CD14-positive monocyte (primary cell): ENCODE results near the gene FEZ2. TPM values are rescaled to one million over a fixed set of nuclear protein-coding genes. Genes with fewer than 3 reads are reported as not detected.

Source experiments
- DNase-seq, 3 donors: peaks; one replicate each; pipeline ENCODE4 v3.0.0-alpha.2; 2011 to 2022
- H2AFZ ChIP-seq: 2 replicates; pipeline ENCODE4 v1.6.0; 2012; ENCODE audit warnings: mild to moderate bottlenecking, low read depth, low read length, inconsistent platforms; ENCODE audit not compliant: insufficient read depth, poor library complexity, severe bottlenecking
- H3K27ac ChIP-seq, 2 donors: 1 replicate in 1 of 2; 2 replicates in 1 of 2; pipeline ENCODE4 v1.5.1; 2012 to 2013; ENCODE audit warnings: low read length in 2 of 2, control low read depth in 1 of 2, inconsistent platforms in 1 of 2, low read depth in 1 of 2, mild to moderate bottlenecking in 1 of 2
- H3K27me3 ChIP-seq, 2 donors: one replicate each; pipeline versions ENCODE4 v1.6.0 to v1.6.1; 2011 to 2013; ENCODE audit warnings: low read length in 2 of 2; ENCODE audit not compliant: control insufficient read depth in 2 of 2, insufficient read depth in 2 of 2
- H3K36me3 ChIP-seq, 2 donors: replicated peaks in 1 of 2; 1 replicate in 1 of 2; 2 replicates in 1 of 2; pipeline versions ENCODE4 v1.5.1 to v1.6.1; 2012 to 2013; ENCODE audit warnings: low read length in 2 of 2, control low read depth in 1 of 2, inconsistent platforms in 1 of 2, mild to moderate bottlenecking in 1 of 2; ENCODE audit not compliant: insufficient read depth in 2 of 2, control insufficient read depth in 1 of 2
- H3K4me1 ChIP-seq, 2 donors: 1 replicate in 1 of 2; 2 replicates in 1 of 2; pipeline versions ENCODE4 v1.5.1 to v1.6.1; 2012 to 2013; ENCODE audit warnings: low read length in 2 of 2, control low read depth in 1 of 2, inconsistent platforms in 1 of 2, mild to moderate bottlenecking in 1 of 2, moderate library complexity in 1 of 2; ENCODE audit not compliant: insufficient read depth in 2 of 2, control insufficient read depth in 1 of 2
- H3K4me2 ChIP-seq: replicated peaks from 2 replicates; pipeline ENCODE3; 2012; ENCODE audit warnings: low read length, moderate library complexity, mild to moderate bottlenecking; ENCODE audit not compliant: poor library complexity, severe bottlenecking; ENCODE audit errors: extremely low read depth
- H3K4me3 ChIP-seq, 3 experiments: fragments of 200-600 bp in 1 of 3; sonication (generic) in 1 of 3; replicated peaks in 1 of 3; 1 replicate in 2 of 3; 2 replicates in 1 of 3; pipeline ENCODE4 v1.5.1; 2011 to 2013; ENCODE audit warnings: low read length in 3 of 3, mild to moderate bottlenecking in 3 of 3, control low read depth in 2 of 3, low read depth in 2 of 3, inconsistent platforms in 1 of 3, moderate library complexity in 1 of 3
- H3K79me2 ChIP-seq: 2 replicates; pipeline ENCODE4 v1.6.0; 2012; ENCODE audit warnings: mild to moderate bottlenecking, control low read depth, inconsistent platforms, low read length, moderate library complexity; ENCODE audit not compliant: insufficient read depth
- H3K9ac ChIP-seq: 2 replicates; pipeline ENCODE4 v1.6.0; 2017; ENCODE audit warnings: low read length, mild to moderate bottlenecking; ENCODE audit not compliant: insufficient read depth, poor library complexity, severe bottlenecking
- H3K9me3 ChIP-seq, 2 donors: replicated peaks in 1 of 2; 1 replicate in 1 of 2; 2 replicates in 1 of 2; pipeline versions ENCODE4 v1.5.1 to v1.6.1; 2012 to 2013; ENCODE audit warnings: low read length in 2 of 2, control low read depth in 1 of 2; ENCODE audit not compliant: control insufficient read depth in 1 of 2, insufficient read depth in 1 of 2
- H4K20me1 ChIP-seq: 2 replicates; pipeline ENCODE4 v1.6.0; 2012; ENCODE audit warnings: mild to moderate bottlenecking, low read length, control low read depth, moderate library complexity; ENCODE audit not compliant: insufficient read depth
- H3K27ac Mint-ChIP-seq, 7 donors: one replicate each; pipeline ENCODE4 v1.8.0; 2020; ENCODE audit warnings: mild to moderate bottlenecking in 7 of 7, mixed read lengths in 7 of 7, moderate library complexity in 6 of 7, inconsistent platforms in 2 of 7
- H3K27me3 Mint-ChIP-seq, 3 donors: one replicate each; pipeline ENCODE4 v1.8.0; 2021 to 2022; ENCODE audit warnings: low read depth in 3 of 3, mild to moderate bottlenecking in 3 of 3, mixed read lengths in 3 of 3, moderate library complexity in 3 of 3, inconsistent platforms in 1 of 3
- H3K36me3 Mint-ChIP-seq, 2 donors: one replicate each; pipeline ENCODE4 v1.8.0; 2020; ENCODE audit warnings: mixed read lengths in 2 of 2, inconsistent platforms in 1 of 2, mild to moderate bottlenecking in 1 of 2
- H3K4me1 Mint-ChIP-seq: one replicate; pipeline ENCODE4 v1.8.0; 2020; ENCODE audit warnings: mild to moderate bottlenecking, mixed read lengths
- H3K4me3 Mint-ChIP-seq, 2 donors: one replicate each; pipeline ENCODE4 v1.8.0; 2020; ENCODE audit warnings: mild to moderate bottlenecking in 2 of 2, mixed read lengths in 2 of 2, moderate library complexity in 1 of 2
- H3K9me3 Mint-ChIP-seq, 7 donors: one replicate each; pipeline ENCODE4 v1.8.0; 2020 to 2022; ENCODE audit warnings: mixed read lengths in 7 of 7, mild to moderate bottlenecking in 6 of 7, moderate library complexity in 6 of 7, inconsistent platforms in 2 of 7
- WGBS: methylation state at CpG from one replicate; pipeline ENCODE4 v1.1.5; 2013; ENCODE audit warnings: missing lambda C conversion rate; ENCODE audit not compliant: insufficient coverage; 5-methylcytosine and 5-hydroxymethylcytosine counted together
- intact Hi-C, 2 donors: fragments of 100-400 bp; cut with micrococcal nuclease; formaldehyde crosslinking; loops; one replicate each; pipeline versions ENCODE4 v1.15.0 to v1.15.1; 2023
- polyA plus RNA-seq, 3 donors: library from polyadenylated mRNA; depleted of rRNA in 1 of 3; unstranded in 2 of 3; stranded (reverse) in 1 of 3; fragments of 300-500 nt in 2 of 3; fragments of >200 nt in 1 of 3; fragmentation: Illumina TruSeq in 2 of 3; gene quantifications; 1 replicate in 2 of 3; 2 replicates in 1 of 3; pipeline ENCODE4 v1.2.3, GENCODE V29; 2012 to 2021
- TF ChIP-seq, protein P1 (sequence below): fragments of 200-600 bp; IDR thresholded peaks from one replicate; pipeline ENCODE4 v1.8.0; 2022; ENCODE audit warnings: antibody characterized with exemption, mild to moderate bottlenecking

The FEZ2 gene
- polyA plus RNA-seq, 3 donors = 6.9 to 15.6 (median 8.7) TPM

DNA sequence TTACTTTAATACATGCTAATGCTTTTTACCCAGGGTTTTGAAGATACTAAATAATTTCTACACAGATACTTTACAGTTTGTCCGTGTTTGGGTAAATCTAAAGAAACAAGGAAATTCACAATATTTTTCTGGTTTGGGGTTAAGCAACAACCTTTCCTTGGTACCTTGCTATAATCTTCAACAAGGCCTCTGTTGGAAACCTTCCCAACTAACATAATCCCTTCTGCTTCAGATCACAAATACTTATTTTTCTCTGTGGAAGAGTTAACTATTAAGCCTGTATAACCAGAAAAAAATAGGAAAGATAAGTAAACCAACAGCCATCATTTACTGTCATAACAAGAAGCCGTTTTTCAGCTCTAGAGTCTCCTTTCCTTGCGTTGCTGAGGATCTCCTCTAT, 15.0 kb downstream of the FEZ2 start:
- no CpG with 5 or more reads among the region's 3 CpGs for WGBS
- Mint-ChIP-seq H3K4me1 (peaks cover 11% of the 10 kb centered on the region), H3K27ac (peak overlapping the region in 1 of 7 donors; percentile 17), H3K36me3 (peaks cover 83 to 98% of the 10 kb centered on the region in 2 donors), H3K27me3 (no peaks in the 10 kb centered on the region), H3K9me3 (no peaks in the 10 kb centered on the region), H3K4me3 (no peak overlapping the region)
- intact Hi-C loops = no loop called here
- Histone ChIP-seq H2AFZ (no peak overlapping the region), H4K20me1 (peaks cover 53% of the 10 kb centered on the region), H3K9ac (no peak overlapping the region), H3K79me2 (peaks cover 30% of the 10 kb centered on the region), H3K4me3 (no peak overlapping the region), H3K4me1 (peaks cover 3 to 8% of the 10 kb centered on the region in 2 donors), H3K9me3 (no peaks in the 10 kb centered on the region), H3K27me3 (no peaks in the 10 kb centered on the region), H3K4me2 (no peak overlapping the region), H3K27ac (no peak overlapping the region), H3K36me3 (peaks cover 83 to 100% of the 10 kb centered on the region in 2 donors)
- DNase-seq = no peak
- TF ChIP-seq, protein P1, sequence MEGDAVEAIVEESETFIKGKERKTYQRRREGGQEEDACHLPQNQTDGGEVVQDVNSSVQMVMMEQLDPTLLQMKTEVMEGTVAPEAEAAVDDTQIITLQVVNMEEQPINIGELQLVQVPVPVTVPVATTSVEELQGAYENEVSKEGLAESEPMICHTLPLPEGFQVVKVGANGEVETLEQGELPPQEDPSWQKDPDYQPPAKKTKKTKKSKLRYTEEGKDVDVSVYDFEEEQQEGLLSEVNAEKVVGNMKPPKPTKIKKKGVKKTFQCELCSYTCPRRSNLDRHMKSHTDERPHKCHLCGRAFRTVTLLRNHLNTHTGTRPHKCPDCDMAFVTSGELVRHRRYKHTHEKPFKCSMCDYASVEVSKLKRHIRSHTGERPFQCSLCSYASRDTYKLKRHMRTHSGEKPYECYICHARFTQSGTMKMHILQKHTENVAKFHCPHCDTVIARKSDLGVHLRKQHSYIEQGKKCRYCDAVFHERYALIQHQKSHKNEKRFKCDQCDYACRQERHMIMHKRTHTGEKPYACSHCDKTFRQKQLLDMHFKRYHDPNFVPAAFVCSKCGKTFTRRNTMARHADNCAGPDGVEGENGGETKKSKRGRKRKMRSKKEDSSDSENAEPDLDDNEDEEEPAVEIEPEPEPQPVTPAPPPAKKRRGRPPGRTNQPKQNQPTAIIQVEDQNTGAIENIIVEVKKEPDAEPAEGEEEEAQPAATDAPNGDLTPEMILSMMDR = no peak

- H2AFZ ChIP-seq = no peak overlapping the region
- no peaks in the 10 kb centered on the region for H3K27me3 ChIP-seq
- no peak overlapping the region for H3K4me3 ChIP-seq
- no peak overlapping the region for H3K4me2 ChIP-seq
- TF ChIP-seq, protein P1 = no peak
- no peak overlapping the region for H3K9ac ChIP-seq
- no peaks in the 10 kb centered on the region for H3K9me3 ChIP-seq
- H3K4me3 Mint-ChIP-seq = no peak overlapping the region
- H3K4me1 Mint-ChIP-seq = peaks cover 11% of the 10 kb centered on the region
- no peak overlapping the region for H3K27ac ChIP-seq
- peak overlapping the region in 1 of 7 donors; percentile 35 for H3K27ac Mint-ChIP-seq
- H3K79me2 ChIP-seq = peaks cover 26% of the 10 kb centered on the region
- no peak for DNase-seq
- peaks cover 3 to 8% of the 10 kb centered on the region in 2 donors for H3K4me1 ChIP-seq
- H3K36me3 ChIP-seq = peaks cover 87 to 100% of the 10 kb centered on the region in 2 donors
- peaks cover 53% of the 10 kb centered on the region for H4K20me1 ChIP-seq
- H3K9me3 Mint-ChIP-seq = no peaks in the 10 kb centered on the region
- WGBS = no CpG with 5 or more reads among the region's 5 CpGs
- peaks cover 85 to 98% of the 10 kb centered on the region in 2 donors for H3K36me3 Mint-ChIP-seq
- H3K27me3 Mint-ChIP-seq = no peaks in the 10 kb centered on the region
- intact Hi-C loops = no loop called here
Measured at GRCh38 chr2:36582538-36582937, 15.4 kb downstream of the FEZ2 start.
